T-helper 2 cell treated with Interferon-gamma antibody and Interleukin-4, amounts not matched to agents 5 μg/mL and 100 μg/mL, for 36 hours (primary cell): ENCODE data around the gene CCNY.

Experiments used
- DNase-seq: peaks from one replicate; pipeline ENCODE4 v3.0.0; 2021; ENCODE audit warnings: low spot score
- H3K27ac Mint-ChIP-seq: one replicate; pipeline ENCODE4 v1.8.0; 2021; ENCODE audit warnings: mild to moderate bottlenecking, mixed read lengths
- H3K27me3 Mint-ChIP-seq: one replicate; pipeline ENCODE4 v1.8.0; 2021; ENCODE audit warnings: low read depth, mixed read lengths
- H3K36me3 Mint-ChIP-seq: one replicate; pipeline ENCODE4 v1.8.0; 2021; ENCODE audit warnings: low read depth, mixed read lengths
- H3K4me1 Mint-ChIP-seq: one replicate; pipeline ENCODE4 v1.8.0; 2021; ENCODE audit warnings: low read depth, mixed read lengths
- H3K4me3 Mint-ChIP-seq: one replicate; pipeline ENCODE4 v1.8.0; 2022; ENCODE audit warnings: mild to moderate bottlenecking, moderate library complexity, mixed read lengths
- H3K9me3 Mint-ChIP-seq: one replicate; pipeline ENCODE4 v1.8.0; 2021; ENCODE audit warnings: mixed read lengths

The CCNY gene

GRCh38 chr10:35420827-35421552, 84.7 kb downstream of the CCNY start:
- H3K36me3 Mint-ChIP-seq, result no peaks in the 10 kb centered on the region
- H3K4me1 Mint-ChIP-seq, result peaks cover 12% of the 10 kb centered on the region
- H3K9me3 Mint-ChIP-seq, result no peaks in the 10 kb centered on the region
- no peak overlapping the region for H3K27ac Mint-ChIP-seq
- no peaks in the 10 kb centered on the region for H3K27me3 Mint-ChIP-seq
- DNase-seq, result no peak
- H3K4me3 Mint-ChIP-seq, result no peak overlapping the region

DNA sequence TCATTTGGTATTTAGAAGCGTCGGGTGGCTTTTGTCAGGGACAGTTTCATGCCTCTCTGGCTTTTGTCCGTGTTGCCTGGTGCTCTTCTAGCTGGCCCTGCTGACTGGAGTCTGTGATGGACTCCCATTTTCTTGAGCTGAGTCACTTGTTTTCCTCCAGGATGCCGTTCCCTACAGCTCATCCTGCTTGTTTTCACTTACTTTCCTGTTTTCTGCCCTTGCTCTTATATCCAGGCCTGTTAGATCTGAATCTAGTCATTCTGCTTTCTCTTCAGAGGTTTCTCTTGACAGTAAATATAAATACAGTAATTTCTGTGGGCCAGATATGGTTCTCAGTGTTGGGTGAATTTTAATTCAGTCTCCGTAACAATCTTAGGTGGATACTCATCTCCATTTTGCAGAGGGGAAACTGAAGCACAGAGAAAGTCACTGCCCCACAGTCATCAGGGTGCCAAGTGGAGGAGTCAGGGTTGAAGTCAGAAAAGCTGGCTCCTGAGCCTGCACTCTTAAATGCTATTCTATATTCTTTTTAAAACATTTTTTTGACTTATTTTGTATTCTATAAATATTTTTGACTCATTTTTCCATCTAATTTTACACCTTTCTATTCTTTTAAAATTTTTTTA, 85.4 kb downstream of the CCNY start:
- Mint-ChIP-seq H3K36me3 (no peaks in the 10 kb centered on the region), H3K27ac (peak overlapping the region; percentile 6), H3K27me3 (no peaks in the 10 kb centered on the region), H3K4me3 (no peak overlapping the region), H3K4me1 (peaks cover 8% of the 10 kb centered on the region), H3K9me3 (no peaks in the 10 kb centered on the region)
- no peak for DNase-seq

GRCh38 chr10:35422228-35422627, 85.9 kb downstream of the CCNY start:
- no peaks in the 10 kb centered on the region for H3K36me3 Mint-ChIP-seq

GRCh38 chr10:35423505-35424306, 87.4 kb downstream of the CCNY start:
- no peak for DNase-seq
- Mint-ChIP-seq H3K27me3 (no peaks in the 10 kb centered on the region), H3K27ac (no peak overlapping the region), H3K4me1 (peaks cover 14% of the 10 kb centered on the region), H3K36me3 (no peaks in the 10 kb centered on the region), H3K9me3 (no peaks in the 10 kb centered on the region), H3K4me3 (no peak overlapping the region)

More at GRCh38 chr10:35422228-35422627, 85.9 kb downstream of the CCNY start:
- no peak overlapping the region for H3K27ac Mint-ChIP-seq
- H3K4me3 Mint-ChIP-seq, result no peak overlapping the region
- no peaks in the 10 kb centered on the region for H3K9me3 Mint-ChIP-seq
- DNase-seq, result no peak
- peaks cover 8% of the 10 kb centered on the region for H3K4me1 Mint-ChIP-seq
- no peaks in the 10 kb centered on the region for H3K27me3 Mint-ChIP-seq

DNA sequence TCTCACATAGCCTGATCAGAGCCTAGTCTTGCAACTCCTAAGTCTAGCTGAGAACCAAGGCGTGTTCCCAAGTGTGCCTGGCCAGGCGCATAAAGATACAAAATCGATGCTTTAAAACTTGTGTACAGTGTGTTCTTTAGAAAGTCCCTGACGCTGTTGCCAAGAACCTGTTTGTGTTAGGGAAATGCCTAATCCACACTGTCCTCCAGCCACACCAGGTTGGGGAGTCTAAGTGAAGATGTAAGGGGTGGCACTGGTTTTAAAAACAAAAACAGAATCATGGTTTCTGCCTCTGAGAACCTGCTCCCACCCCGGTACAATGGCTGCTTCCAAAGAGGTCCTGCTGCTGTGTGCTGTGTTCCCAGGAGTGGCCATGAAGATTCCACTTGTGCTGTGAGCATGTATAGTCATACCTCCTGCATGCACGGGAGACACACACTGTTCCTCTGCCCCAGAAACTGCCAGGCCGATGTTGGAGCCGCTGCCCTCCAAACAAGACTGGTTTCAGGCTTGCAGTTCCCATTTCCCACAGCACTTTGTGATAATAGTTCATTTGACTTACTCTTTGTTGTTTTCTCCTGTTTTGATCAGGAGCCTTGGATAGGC, 88.5 kb downstream of the CCNY start:
- no peaks in the 10 kb centered on the region for H3K27me3 Mint-ChIP-seq
- no peak overlapping the region for H3K27ac Mint-ChIP-seq
- H3K36me3 Mint-ChIP-seq, result no peaks in the 10 kb centered on the region
- peaks cover 12% of the 10 kb centered on the region for H3K4me1 Mint-ChIP-seq
- H3K4me3 Mint-ChIP-seq, result no peak overlapping the region
- no peak for DNase-seq
- no peaks in the 10 kb centered on the region for H3K9me3 Mint-ChIP-seq

DNA sequence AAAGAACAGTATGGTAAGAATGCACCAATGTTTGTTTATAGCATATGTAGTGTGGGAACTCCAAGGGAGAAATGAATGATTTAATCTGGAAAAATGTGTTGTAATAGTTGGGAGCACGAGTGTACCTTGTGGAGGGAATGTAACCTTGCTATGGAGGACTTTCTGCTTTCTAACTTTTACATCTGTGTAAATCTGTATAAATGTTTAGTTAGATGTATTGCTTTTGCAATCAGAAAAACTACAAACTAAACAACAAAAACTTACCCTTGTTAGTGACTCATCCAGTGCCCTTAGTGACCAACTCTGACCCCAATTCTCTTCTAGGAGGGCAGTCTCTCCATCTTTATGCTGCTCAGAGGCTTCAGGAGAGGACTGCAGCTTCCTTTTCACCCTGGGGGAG, 89.3 kb downstream of the CCNY start:
- H3K4me3 Mint-ChIP-seq, result no peak overlapping the region

GRCh38 chr10:35426657-35427056, 90.3 kb downstream of the CCNY start:
- H3K4me1 Mint-ChIP-seq, result peaks cover 16% of the 10 kb centered on the region
- H3K27me3 Mint-ChIP-seq, result no peaks in the 10 kb centered on the region
- no peak overlapping the region for H3K4me3 Mint-ChIP-seq
- no peaks in the 10 kb centered on the region for H3K36me3 Mint-ChIP-seq
- DNase-seq, result no peak
- H3K9me3 Mint-ChIP-seq, result no peaks in the 10 kb centered on the region
- H3K27ac Mint-ChIP-seq, result no peak overlapping the region

More for the DNA sequence above, 89.3 kb downstream of the CCNY start:
- Mint-ChIP-seq H3K27me3 (no peaks in the 10 kb centered on the region), H3K4me1 (peaks cover 12% of the 10 kb centered on the region), H3K36me3 (no peaks in the 10 kb centered on the region), H3K9me3 (no peaks in the 10 kb centered on the region), H3K27ac (no peak overlapping the region)
- no peak for DNase-seq

GRCh38 chr10:35427543-35427942, 91.2 kb downstream of the CCNY start:
- Mint-ChIP-seq H3K36me3 (no peaks in the 10 kb centered on the region), H3K27me3 (no peaks in the 10 kb centered on the region), H3K4me3 (no peak overlapping the region), H3K27ac (no peak overlapping the region), H3K9me3 (no peaks in the 10 kb centered on the region), H3K4me1 (peaks cover 22% of the 10 kb centered on the region)
- no peak for DNase-seq

GRCh38 chr10:35428521-35428920, 92.2 kb downstream of the CCNY start:
- H3K4me3 Mint-ChIP-seq, result no peak overlapping the region
- no peaks in the 10 kb centered on the region for H3K36me3 Mint-ChIP-seq
- H3K9me3 Mint-ChIP-seq, result no peaks in the 10 kb centered on the region
- no peak overlapping the region for H3K27ac Mint-ChIP-seq
- peaks cover 22% of the 10 kb centered on the region for H3K4me1 Mint-ChIP-seq
- no peaks in the 10 kb centered on the region for H3K27me3 Mint-ChIP-seq
- no peak for DNase-seq

- Mint-ChIP-seq H3K27me3 (no peaks in the 10 kb centered on the region), H3K36me3 (peaks cover 18% of the 10 kb centered on the region), H3K27ac (no peak overlapping the region), H3K9me3 (peaks cover 4% of the 10 kb centered on the region), H3K4me1 (peaks cover 29% of the 10 kb centered on the region), H3K4me3 (no peak overlapping the region)
- DNase-seq, result no peak
These were observed 96.6 kb downstream of the CCNY start for GRCh38 chr10:35432781-35433338.

DNA sequence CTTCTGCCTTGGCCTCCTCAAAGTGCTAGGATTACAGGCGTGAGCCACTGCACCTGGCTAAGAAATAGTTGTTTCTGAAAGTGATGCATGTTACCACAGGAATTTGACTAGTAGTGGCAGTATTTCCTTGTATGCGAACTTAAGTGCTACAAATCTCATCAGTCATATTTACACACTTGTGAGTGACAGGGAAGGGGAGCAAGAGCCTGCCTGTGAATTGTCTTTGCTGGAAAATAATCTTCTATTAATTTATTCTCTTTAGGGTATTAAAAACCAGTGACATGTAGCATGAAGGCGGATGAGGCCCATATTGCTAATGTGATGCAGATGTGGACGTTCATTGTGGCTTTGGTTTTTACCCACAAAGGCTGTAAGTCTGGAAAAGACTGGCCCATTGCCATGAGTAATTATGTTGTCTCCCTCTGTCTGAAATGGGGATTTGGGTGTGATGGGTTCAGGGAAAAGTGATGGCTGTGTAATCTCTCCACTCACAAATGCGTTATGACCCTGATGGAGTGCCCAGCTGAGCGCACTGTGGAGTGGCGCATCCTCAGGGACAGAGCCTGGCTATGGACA, 97.6 kb downstream of the CCNY start:
- Mint-ChIP-seq H3K27ac (no peak overlapping the region), H3K4me1 (peaks cover 21% of the 10 kb centered on the region), H3K9me3 (peaks cover 10% of the 10 kb centered on the region), H3K36me3 (peaks cover 24% of the 10 kb centered on the region), H3K27me3 (no peaks in the 10 kb centered on the region), H3K4me3 (no peak overlapping the region)
- DNase-seq, result no peak

GRCh38 chr10:35434533-35434932, 98.2 kb downstream of the CCNY start:
- no peak for DNase-seq
- H3K27ac Mint-ChIP-seq, result no peak overlapping the region
- peaks cover 30% of the 10 kb centered on the region for H3K36me3 Mint-ChIP-seq
- H3K4me3 Mint-ChIP-seq, result no peak overlapping the region
- H3K27me3 Mint-ChIP-seq, result no peaks in the 10 kb centered on the region
- H3K4me1 Mint-ChIP-seq, result peaks cover 21% of the 10 kb centered on the region
- peaks cover 16% of the 10 kb centered on the region for H3K9me3 Mint-ChIP-seq

DNA sequence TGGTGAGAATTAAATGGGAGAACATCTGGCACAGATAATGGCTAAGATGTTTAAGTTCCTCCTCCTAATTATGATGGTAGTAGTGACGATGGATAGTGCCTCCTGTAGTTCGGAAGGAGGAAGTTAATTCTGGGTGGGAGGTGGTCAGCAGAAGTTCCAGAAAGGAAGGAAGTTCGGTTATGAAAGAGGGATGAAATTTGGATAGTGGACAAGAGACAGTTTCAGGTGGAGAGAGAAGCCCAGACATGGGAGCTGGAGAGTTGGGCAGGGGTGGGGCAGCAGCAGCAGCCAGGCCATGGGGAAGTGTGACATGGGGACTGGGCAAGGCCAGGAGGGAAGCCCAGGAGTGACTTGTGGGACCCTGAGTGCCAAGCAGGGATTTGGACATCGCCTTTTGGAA, 99.5 kb downstream of the CCNY start:
- no peak for DNase-seq
- H3K27me3 Mint-ChIP-seq, result no peaks in the 10 kb centered on the region
- H3K9me3 Mint-ChIP-seq, result peaks cover 23% of the 10 kb centered on the region
- H3K36me3 Mint-ChIP-seq, result peaks cover 35% of the 10 kb centered on the region
- H3K27ac Mint-ChIP-seq, result no peak overlapping the region
- H3K4me3 Mint-ChIP-seq, result no peak overlapping the region
- peaks cover 23% of the 10 kb centered on the region for H3K4me1 Mint-ChIP-seq
